Endothelial cell of umbilical vein (primary cell): Measurements from ENCODE around the gene SYNDIG1. TPM values are rescaled to one million over a fixed set of nuclear protein-coding genes. Genes with fewer than 3 reads are reported as not detected.

Source experiments
- BruUV-seq: library from RNA; stranded (reverse); fragments of 400-500 nt; replicated peaks from 2 replicates; lab custom pipeline; 2021; lab: Mats Ljungman, UMichigan
- CTCF ChIA-PET: fragments of 300-600, 350-600 bp; sonication (Branson Sonifier 250); formaldehyde crosslinking; loops from one replicate; lab custom pipeline; 2021; ENCODE audit warnings: antibody characterized with exemption, inconsistent platforms; lab: Charles Lee
- POLR2A ChIA-PET: fragments of 300-600, 350-600 bp; sonication (Branson Sonifier 250); formaldehyde crosslinking; loops from one replicate; lab custom pipeline; 2021; ENCODE audit warnings: antibody characterized with exemption, inconsistent platforms; lab: Charles Lee
- DNase-seq: peaks from one replicate; pipeline ENCODE4 v3.0.0-alpha.2; 2011; ENCODE audit warnings: low read depth, low spot score
- FAIRE-seq: peaks from 2 replicates; lab custom pipeline; 2011; peaks lifted over from hg19 to GRCh38; lab: Jason Lieb, UNC
- H2AFZ ChIP-seq: 2 replicates; pipeline ENCODE4 v1.6.0; 2012; ENCODE audit warnings: low read depth, low read length, control low read depth, inconsistent platforms
- H3K27ac ChIP-seq: 2 replicates; pipeline ENCODE4 v1.5.1; 2011; ENCODE audit warnings: low read depth, mild to moderate bottlenecking, control low read depth, low read length, moderate library complexity; ENCODE audit not compliant: insufficient read depth
- H3K27me3 ChIP-seq, 2 experiments: 2 replicates each; pipeline versions ENCODE4 v1.6.0 to v1.6.1; 2011; ENCODE audit warnings: low read length in 2 of 2, mixed read lengths in 1 of 2; ENCODE audit not compliant: control insufficient read depth in 2 of 2, insufficient read depth in 2 of 2
- H3K36me3 ChIP-seq, 2 experiments: 2 replicates in 1 of 2; 3 replicates in 1 of 2; pipeline ENCODE4 v1.5.1; 2011; ENCODE audit warnings: low read length in 2 of 2, mild to moderate bottlenecking in 1 of 2, moderate library complexity in 1 of 2; ENCODE audit not compliant: control insufficient read depth in 2 of 2, insufficient read depth in 2 of 2; ENCODE audit errors: extremely low read depth in 1 of 2
- H3K4me1 ChIP-seq: 3 replicates; pipeline ENCODE4 v1.5.1; 2011; ENCODE audit warnings: mild to moderate bottlenecking, low read length; ENCODE audit not compliant: control insufficient read depth, insufficient read depth; ENCODE audit errors: extremely low read depth
- H3K4me2 ChIP-seq: 2 replicates; pipeline ENCODE4 v1.6.1; 2011; ENCODE audit warnings: low read length, control low read depth, mixed read lengths; ENCODE audit not compliant: insufficient read depth
- H3K4me3 ChIP-seq, 3 experiments: fragments of 200-600 bp in 1 of 3; sonication (generic), shearing (Covaris generic) in 1 of 3; replicated peaks in 1 of 3; 2 replicates each; pipeline ENCODE4 v1.5.1; 2011 to 2016; ENCODE audit warnings: control low read depth in 3 of 3, low read length in 3 of 3, mild to moderate bottlenecking in 2 of 3, inconsistent platforms in 1 of 3, low read depth in 1 of 3, moderate library complexity in 1 of 3; ENCODE audit not compliant: insufficient read depth in 1 of 3
- H3K79me2 ChIP-seq: 2 replicates; pipeline ENCODE4 v1.6.0; 2012; ENCODE audit warnings: low read length, inconsistent platforms; ENCODE audit not compliant: control insufficient read depth, insufficient read depth
- H3K9ac ChIP-seq: replicated peaks from 2 replicates; pipeline ENCODE3; 2011; ENCODE audit warnings: low read length, control low read depth; ENCODE audit not compliant: insufficient read depth; ENCODE audit errors: extremely low read depth
- H3K9me1 ChIP-seq: replicated peaks from 3 replicates; pipeline ENCODE4 v1.6.0; 2011; ENCODE audit warnings: mild to moderate bottlenecking, low read length; ENCODE audit not compliant: control insufficient read depth, insufficient read depth; ENCODE audit errors: extremely low read depth
- H3K9me3 ChIP-seq: replicated peaks from 2 replicates; pipeline ENCODE4 v1.5.1; 2012; ENCODE audit warnings: low read length, inconsistent platforms; ENCODE audit not compliant: control insufficient read depth, insufficient read depth
- H4K20me1 ChIP-seq: replicated peaks from 2 replicates; pipeline ENCODE3; 2011; ENCODE audit warnings: mild to moderate bottlenecking, low read length; ENCODE audit not compliant: control insufficient read depth, insufficient read depth; ENCODE audit errors: extremely low read depth
- CTCF ChIP-seq, 2 donors: IDR thresholded peaks; 1 replicate in 1 of 2; 2 replicates in 1 of 2; pipeline ENCODE4 v1.5.1; 2011; ENCODE audit warnings: low read length in 2 of 2, mild to moderate bottlenecking in 2 of 2, moderate library complexity in 2 of 2, control low read depth in 1 of 2, inconsistent platforms in 1 of 2, low read depth in 1 of 2; ENCODE audit not compliant: insufficient read depth in 1 of 2; ENCODE audit errors: extremely low read depth in 1 of 2
- EZH2 ChIP-seq: IDR thresholded peaks from 2 replicates; pipeline ENCODE4 v1.6.1; 2012; ENCODE audit warnings: borderline replicate concordance, low read depth, mild to moderate bottlenecking, moderate library complexity, low read length, inconsistent platforms; ENCODE audit not compliant: severe bottlenecking
- FOS ChIP-seq: IDR thresholded peaks from 2 replicates; pipeline ENCODE4 v1.6.1; 2011; ENCODE audit warnings: mild to moderate bottlenecking, low read length, moderate library complexity, borderline replicate concordance; ENCODE audit not compliant: insufficient read depth
- GATA2 ChIP-seq: IDR thresholded peaks from 2 replicates; pipeline ENCODE4 v1.7.0; 2011; ENCODE audit warnings: low read depth, mild to moderate bottlenecking, moderate library complexity, mixed read lengths, low read length; ENCODE audit not compliant: insufficient read length, insufficient read depth
- JUN ChIP-seq: IDR thresholded peaks from 2 replicates; pipeline ENCODE4 v1.6.1; 2011; ENCODE audit warnings: borderline replicate concordance, low read depth; ENCODE audit not compliant: insufficient read length, insufficient read depth
- MAX ChIP-seq: IDR thresholded peaks from 2 replicates; pipeline ENCODE4 v1.6.1; 2011; ENCODE audit not compliant: insufficient read depth, insufficient read length
- MYC ChIP-seq: IDR thresholded peaks from one replicate; pipeline ENCODE4 v1.6.1; 2011; ENCODE audit warnings: mild to moderate bottlenecking, low read depth, low read length
- POLR2A ChIP-seq: IDR thresholded peaks from 2 replicates; pipeline ENCODE4 v1.6.1; 2012; ENCODE audit warnings: low read depth, mild to moderate bottlenecking, control low read depth, low read length
- POLR2AphosphoS5 ChIP-seq: IDR thresholded peaks from 2 replicates; pipeline ENCODE4 v1.6.1; 2012; ENCODE audit warnings: low read depth, mild to moderate bottlenecking, control low read depth, low read length, moderate library complexity; ENCODE audit not compliant: insufficient read depth
- dilution Hi-C: fragments of 300-500 bp; cut with MboI; formaldehyde crosslinking; loops from one replicate; pipeline ENCODE4 v1.15.0; 2019; ENCODE audit warnings: low sequenced_read_pairs; ENCODE audit not compliant: extremely low pct_ligation_motif_present
- intact Hi-C: fragments of 100-400 bp; cut with micrococcal nuclease; formaldehyde crosslinking; loops from one replicate; pipeline ENCODE4 v1.10.0; 2022
- polyA plus RNA-seq, 4 experiments: library from polyadenylated mRNA; depleted of rRNA in 3 of 4; stranded (reverse) in 3 of 4; unstranded in 1 of 4; fragments of >200 nt; gene quantifications; 2 replicates each; pipeline versions ENCODE4 v1.2.1 to v1.2.3, GENCODE V29; 2011 to 2012; ENCODE audit warnings: missing spikeins in 1 of 4
- total RNA-seq: library from RNA; stranded (reverse); gene quantifications from 2 replicates; pipeline ENCODE4 v1.2.3, GENCODE V29; 2021

SYNDIG1 gene
- total and polyA plus RNA-seq, 2 donors (not counting 3 experiments of a cell fraction or from before 2014, with no cell fraction given): not detected

- no peak overlapping the region for H3K4me2 ChIP-seq
- intact Hi-C loops: no loop called here
- H3K79me2 ChIP-seq: no peaks in the 10 kb centered on the region
- dilution Hi-C loops: no loop called here
- DNase-seq (no peak), FAIRE-seq (no peak)
- H3K9me3 ChIP-seq: peaks cover 3% of the 10 kb centered on the region
- H3K9me1 ChIP-seq: no peaks in the 10 kb centered on the region
- H4K20me1 ChIP-seq: no peaks in the 10 kb centered on the region
- CTCF ChIA-PET: no interaction called here
- no peak overlapping the region for H3K4me3 ChIP-seq
- no peak overlapping the region for H3K9ac ChIP-seq
- no peak overlapping the region for H3K27ac ChIP-seq
- BruUV-seq: no TSS peak
- POLR2A ChIA-PET: no interaction called here
- no peak overlapping the region for H2AFZ ChIP-seq
- no peaks in the 10 kb centered on the region for H3K27me3 ChIP-seq
- TF ChIP-seq POLR2A (no peak), JUN (no peak), MYC (no peak), FOS (no peak), MAX (no peak), GATA2 (no peak), EZH2 (no peak), POLR2AphosphoS5 (no peak), CTCF (IDR thresholded peaks at IDR 0.05; ENCODE audit: extremely low read depth in 1 of 2, insufficient read depth in 1 of 2, low read depth in 1 of 2, low read length in 2 of 2) (no peak)
- H3K36me3 ChIP-seq: no peaks in the 10 kb centered on the region
- no peaks in the 10 kb centered on the region for H3K4me1 ChIP-seq
These were observed 96.5 kb downstream of the SYNDIG1 start for GRCh38 chr20:24565835-24566351.
